ENCODE measurements around the gene CNPY1. TPM values are rescaled to one million over a fixed set of nuclear protein-coding genes. Genes with fewer than 3 reads are reported as not detected.

The CNPY1 gene
- total RNA-seq, 1 donor from 2014 or later, result not detected

DNA sequence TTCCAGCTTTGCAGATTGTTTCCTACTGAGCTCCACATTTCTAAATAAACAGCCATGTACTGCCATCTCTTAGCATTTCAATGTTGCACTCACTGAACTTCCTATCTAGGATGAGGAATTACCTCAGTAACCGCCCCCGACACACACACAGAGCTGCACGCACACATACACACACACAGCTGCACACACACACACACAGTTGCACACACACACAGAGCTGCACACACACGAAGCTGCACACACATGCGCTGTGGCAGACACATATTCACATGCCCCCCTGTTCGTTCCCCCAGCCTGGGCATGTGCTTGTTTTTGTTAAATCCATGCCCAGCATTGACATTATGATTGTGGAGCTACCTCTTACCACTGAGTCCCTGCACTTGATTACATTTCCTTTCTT lies 39.6 kb upstream of the CNPY1 start:
- Histone ChIP-seq H3K4me3 (no peak overlapping the region), H3K36me3 (no peaks in the 10 kb centered on the region), H3K4me1 (no peaks in the 10 kb centered on the region), H3K9me3 (replicated peaks) (no peaks in the 10 kb centered on the region), H3K27ac (replicated peaks) (no peak overlapping the region), H3K27me3 (ENCODE audit: low read depth) (peaks cover 82% of the 10 kb centered on the region)
- DNase-seq, result no peak
- intact Hi-C loops (cut with micrococcal nuclease), result no loop called here
- TF ChIP-seq, protein P1, sequence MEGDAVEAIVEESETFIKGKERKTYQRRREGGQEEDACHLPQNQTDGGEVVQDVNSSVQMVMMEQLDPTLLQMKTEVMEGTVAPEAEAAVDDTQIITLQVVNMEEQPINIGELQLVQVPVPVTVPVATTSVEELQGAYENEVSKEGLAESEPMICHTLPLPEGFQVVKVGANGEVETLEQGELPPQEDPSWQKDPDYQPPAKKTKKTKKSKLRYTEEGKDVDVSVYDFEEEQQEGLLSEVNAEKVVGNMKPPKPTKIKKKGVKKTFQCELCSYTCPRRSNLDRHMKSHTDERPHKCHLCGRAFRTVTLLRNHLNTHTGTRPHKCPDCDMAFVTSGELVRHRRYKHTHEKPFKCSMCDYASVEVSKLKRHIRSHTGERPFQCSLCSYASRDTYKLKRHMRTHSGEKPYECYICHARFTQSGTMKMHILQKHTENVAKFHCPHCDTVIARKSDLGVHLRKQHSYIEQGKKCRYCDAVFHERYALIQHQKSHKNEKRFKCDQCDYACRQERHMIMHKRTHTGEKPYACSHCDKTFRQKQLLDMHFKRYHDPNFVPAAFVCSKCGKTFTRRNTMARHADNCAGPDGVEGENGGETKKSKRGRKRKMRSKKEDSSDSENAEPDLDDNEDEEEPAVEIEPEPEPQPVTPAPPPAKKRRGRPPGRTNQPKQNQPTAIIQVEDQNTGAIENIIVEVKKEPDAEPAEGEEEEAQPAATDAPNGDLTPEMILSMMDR (IDR thresholded peaks at IDR 0.05; ENCODE audit: borderline replicate concordance), result no peak

DNA sequence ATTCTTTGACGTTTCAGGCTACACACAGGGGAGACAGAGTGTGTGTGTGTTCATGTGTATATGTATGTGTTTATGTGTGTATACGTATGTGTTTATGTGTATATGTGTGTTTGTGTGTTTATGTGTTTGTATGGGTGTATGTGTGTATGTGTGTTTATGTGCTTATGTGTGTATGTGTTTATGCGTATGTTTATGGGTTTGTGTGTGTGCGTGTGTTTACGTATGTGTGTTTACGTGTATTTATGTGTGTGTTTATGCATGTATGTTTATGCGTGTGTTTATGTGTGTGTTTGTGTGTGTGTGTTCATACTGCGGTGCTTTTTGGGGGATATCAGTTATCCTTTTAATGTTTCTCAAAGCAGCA lies 39.2 kb upstream of the CNPY1 start:
- TF ChIP-seq, protein P1 (IDR thresholded peaks at IDR 0.05; ENCODE audit: borderline replicate concordance), result no peak
- no peaks in the 10 kb centered on the region for H3K4me1 ChIP-seq
- no peak overlapping the region for H3K4me3 ChIP-seq
- H3K27me3 ChIP-seq (ENCODE audit: low read depth), result peaks cover 82% of the 10 kb centered on the region
- no peak overlapping the region for H3K27ac ChIP-seq (replicated peaks)
- intact Hi-C loops (cut with micrococcal nuclease), result no loop called here
- DNase-seq, result no peak
- H3K9me3 ChIP-seq (replicated peaks), result no peaks in the 10 kb centered on the region
- H3K36me3 ChIP-seq, result no peaks in the 10 kb centered on the region

DNA sequence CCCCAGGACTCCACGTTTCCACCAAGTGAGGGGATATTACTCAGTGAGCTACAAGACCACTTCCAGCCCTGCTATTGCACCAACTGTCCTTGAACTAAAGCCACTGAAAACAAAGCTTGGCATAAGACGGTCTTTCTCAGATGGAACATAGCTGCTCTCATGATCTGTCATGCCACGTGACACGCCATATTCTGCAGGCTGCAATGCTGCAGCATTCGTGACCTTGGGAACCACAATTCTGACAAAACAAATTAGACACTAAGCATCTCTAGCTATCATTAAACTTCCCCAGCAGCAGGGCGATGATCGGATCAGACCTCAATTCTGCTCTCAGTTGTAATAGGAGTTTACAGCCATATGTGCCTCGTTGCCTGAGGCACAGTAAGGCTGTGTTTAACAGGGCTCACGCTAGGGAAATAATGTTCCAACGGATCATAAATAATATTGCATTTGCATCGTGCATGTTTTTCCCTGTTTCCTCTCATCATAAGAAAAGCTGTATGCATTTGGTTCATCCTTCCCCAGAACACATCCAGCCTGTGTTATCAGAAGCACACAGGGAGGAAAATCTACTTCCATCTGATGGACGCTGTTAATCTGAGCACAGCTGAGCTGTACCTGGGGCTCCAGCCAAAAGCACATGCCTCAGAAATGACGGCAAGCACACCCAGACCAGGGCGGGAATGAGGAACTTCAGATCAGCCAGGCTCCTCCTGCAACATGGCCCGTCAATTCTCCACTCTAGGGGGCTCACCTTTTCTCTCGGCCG lies 38.6 kb upstream of the CNPY1 start:
- Histone ChIP-seq H3K4me3 (no peak overlapping the region), H3K36me3 (no peaks in the 10 kb centered on the region), H3K9me3 (replicated peaks) (no peaks in the 10 kb centered on the region), H3K27ac (replicated peaks) (no peak overlapping the region), H3K4me1 (no peaks in the 10 kb centered on the region), H3K27me3 (ENCODE audit: low read depth) (peaks cover 81% of the 10 kb centered on the region)
- TF ChIP-seq, protein P1 (IDR thresholded peaks at IDR 0.05; ENCODE audit: borderline replicate concordance), result no peak
- intact Hi-C loops (cut with micrococcal nuclease), result no loop called here
- no peak for DNase-seq

DNA sequence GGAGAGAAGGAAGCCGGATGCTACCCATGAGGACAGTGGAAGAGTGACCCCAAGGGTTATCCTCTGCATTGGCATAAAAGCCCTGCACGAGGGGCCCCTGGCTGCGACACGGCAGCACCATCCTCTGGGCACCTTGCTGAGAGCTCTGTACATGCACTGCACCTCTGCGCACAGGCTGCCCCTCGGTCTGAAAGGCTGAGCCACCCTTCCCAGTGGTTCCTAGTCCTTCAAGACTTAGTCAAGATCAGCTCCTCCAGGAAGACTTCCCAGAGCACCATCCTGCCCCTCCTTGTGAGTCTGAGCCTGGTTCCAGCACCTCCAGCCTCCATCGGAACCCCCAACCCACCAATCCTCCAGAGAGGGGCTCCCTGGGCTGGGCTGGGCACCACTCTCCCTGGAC lies 37.9 kb upstream of the CNPY1 start:
- Histone ChIP-seq H3K4me3 (no peak overlapping the region), H3K4me1 (no peaks in the 10 kb centered on the region), H3K27me3 (ENCODE audit: low read depth) (peaks cover 80% of the 10 kb centered on the region), H3K9me3 (replicated peaks) (no peaks in the 10 kb centered on the region), H3K36me3 (no peaks in the 10 kb centered on the region), H3K27ac (replicated peaks) (no peak overlapping the region)
- TF ChIP-seq, protein P1 (IDR thresholded peaks at IDR 0.05; ENCODE audit: borderline replicate concordance), result no peak
- intact Hi-C loops (cut with micrococcal nuclease), result no loop called here
- DNase-seq, result no peak

DNA sequence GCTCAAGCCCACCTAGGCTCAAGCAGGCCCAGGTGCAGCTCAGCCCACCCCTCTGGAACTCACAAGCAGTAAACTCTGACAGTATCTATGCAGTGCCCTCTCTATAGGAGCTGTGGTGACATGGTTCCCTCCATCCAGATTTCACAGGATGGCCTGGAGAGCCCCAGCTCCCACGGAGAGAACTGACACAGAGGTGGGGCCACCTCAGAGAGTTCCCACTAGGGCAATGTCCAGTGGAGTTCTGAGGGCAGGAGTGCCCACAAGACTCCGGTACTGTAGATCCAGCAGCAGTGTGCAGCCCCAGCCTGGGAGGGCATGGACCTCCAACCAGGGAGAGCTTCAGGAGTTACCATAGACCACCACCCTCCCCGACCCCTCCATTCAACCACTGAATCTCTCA lies 37.3 kb upstream of the CNPY1 start:
- no peak overlapping the region for H3K4me3 ChIP-seq
- no peaks in the 10 kb centered on the region for H3K4me1 ChIP-seq
- TF ChIP-seq, protein P1 (IDR thresholded peaks at IDR 0.05; ENCODE audit: borderline replicate concordance), result no peak
- H3K36me3 ChIP-seq, result no peaks in the 10 kb centered on the region
- H3K9me3 ChIP-seq (replicated peaks), result no peaks in the 10 kb centered on the region
- no peak overlapping the region for H3K27ac ChIP-seq (replicated peaks)
- intact Hi-C loops (cut with micrococcal nuclease), result no loop called here
- DNase-seq, result no peak
- H3K27me3 ChIP-seq (ENCODE audit: low read depth), result peaks cover 76% of the 10 kb centered on the region

All from left ventricle myocardium inferior (tissue), 1 donor.